HepG2 (cell line): ENCODE data around the gene NOTUM. TPM values are rescaled to one million over a fixed set of nuclear protein-coding genes. Genes with fewer than 3 reads are reported as not detected.

ENCODE experiments used
- ATM ChIP-seq: fragments of 450-650 bp; IDR thresholded peaks from 2 replicates; pipeline ENCODE4 v1.7.1; 2017; ENCODE audit warnings: mild to moderate bottlenecking, borderline replicate concordance
- CSRNP1 ChIP-seq: sonication (generic); formaldehyde crosslinking; IDR thresholded peaks from 2 replicates; pipeline ENCODE4 v1.8.1; 2023; ENCODE audit warnings: mild to moderate bottlenecking, missing genetic modification reagents
- EZH2 ChIP-seq: conservative IDR thresholded peaks from 2 replicates; pipeline ENCODE4 v1.6.1; 2012; ENCODE audit warnings: mild to moderate bottlenecking, low read depth, low read length, moderate library complexity
- FOXK1 ChIP-seq: sonication (generic); formaldehyde crosslinking; IDR thresholded peaks from 2 replicates; pipeline ENCODE4 v1.4.0; 2020; ENCODE audit warnings: low read depth, missing genetic modification reagents, borderline replicate concordance
- GFI1 ChIP-seq: sonication (generic); formaldehyde crosslinking; IDR thresholded peaks from 2 replicates; pipeline ENCODE4 v1.5.0; 2020; ENCODE audit warnings: missing genetic modification reagents, mild to moderate bottlenecking, borderline replicate concordance
- GRHL1 ChIP-seq: sonication (generic); formaldehyde crosslinking; conservative IDR thresholded peaks from 2 replicates; pipeline ENCODE4 v1.8.0; 2022; ENCODE audit warnings: missing genetic modification reagents
- HMG20A ChIP-seq: IDR thresholded peaks from 2 replicates; pipeline ENCODE4 v1.6.1; 2016; ENCODE audit warnings: borderline replicate concordance
- USF2 ChIP-seq, 2 experiments: sonication (generic) in 1 of 2; formaldehyde crosslinking in 1 of 2; IDR thresholded peaks; 2 replicates each; pipeline versions ENCODE4 v1.5.1 to v1.6.1; 2011 to 2020; ENCODE audit warnings: borderline replicate concordance in 1 of 2, low read depth in 1 of 2, low read length in 1 of 2, mild to moderate bottlenecking in 1 of 2, missing genetic modification reagents in 1 of 2, moderate library complexity in 1 of 2
- ZNF3 ChIP-seq: IDR thresholded peaks from 2 replicates; pipeline ENCODE4 v1.7.0; 2017; ENCODE audit warnings: inconsistent platforms
- ZNF333 ChIP-seq: sonication (generic); formaldehyde crosslinking; IDR thresholded peaks from 2 replicates; pipeline ENCODE4 v1.4.0; 2020; ENCODE audit warnings: mild to moderate bottlenecking, missing genetic modification reagents, borderline replicate concordance
- ZNF33A ChIP-seq: sonication (generic); formaldehyde crosslinking; IDR thresholded peaks from 2 replicates; pipeline ENCODE4 v1.5.1; 2020; ENCODE audit warnings: missing genetic modification reagents, mild to moderate bottlenecking, moderate library complexity, borderline replicate concordance
- ZNF704 ChIP-seq: sonication (generic); formaldehyde crosslinking; IDR thresholded peaks from 2 replicates; pipeline ENCODE4 v1.8.1; 2023; ENCODE audit warnings: mild to moderate bottlenecking, inconsistent platforms, moderate library complexity, missing genetic modification reagents, borderline replicate concordance
- polyA plus RNA-seq, 8 experiments: library from polyadenylated mRNA; depleted of rRNA in 3 of 8; stranded (reverse) in 7 of 8; unstranded in 1 of 8; fragments of >200 nt; fragmentation: Illumina TruSeq in 4 of 8; extraction: Trizol in 4 of 8; gene quantifications; 2 replicates each; pipeline versions ENCODE4 v1.2.1 to v1.2.3, GENCODE V29; 2011 to 2016; ENCODE audit warnings: low read depth in 4 of 8, missing spikeins in 1 of 8, mixed read lengths in 1 of 8; ENCODE audit not compliant: insufficient read depth in 1 of 8
- total RNA-seq, 5 experiments: library from RNA; depleted of rRNA; stranded (reverse); fragments of >200 nt; fragmentation: Illumina TruSeq; extraction: Trizol; gene quantifications; 2 replicates each; pipeline ENCODE4 v1.2.3, GENCODE V29; 2016; ENCODE audit warnings: low read depth in 1 of 5

NOTUM gene
- total and polyA plus RNA-seq, 2 of the 13 experiments (the other 11 are each of a cell fraction or from before 2014, with no cell fraction given): 150 to 160 TPM

GRCh38 chr17:81967533-81968395 is 6.8 kb upstream of the NOTUM start (continued):
- TF ChIP-seq USF2 (IDR thresholded peaks at IDR 0.05; ENCODE audit: low read depth, low read length): peak; percentile 93
- peak; percentile 95; the same call in 1 of the 2 replicates for TF ChIP-seq USF2 (CRISPR knock-in tag; IDR thresholded peaks at IDR 0.05; ENCODE audit: borderline replicate concordance)
- peak; percentile 86 for TF ChIP-seq HMG20A (CRISPR knock-in tag)
- 0 out of 2 replicates have a peak, but pooled peaks have one; percentile 17 for TF ChIP-seq GFI1
- TF ChIP-seq FOXK1 (CRISPR knock-in tag): peak; percentile 93; the same call in 1 of the 2 replicates
- no peak for TF ChIP-seq GRHL1 (CRISPR knock-in tag)
- TF ChIP-seq EZH2: no peak
- no peak for TF ChIP-seq ZNF333 (CRISPR knock-in tag)
- no peak for TF ChIP-seq ATM
- TF ChIP-seq ZNF704: no peak; the same call in 1 of the 2 replicates
- TF ChIP-seq ZNF33A (CRISPR knock-in tag): peak; percentile 36; the same call in 1 of the 2 replicates
- TF ChIP-seq ZNF3: no peak
- peak; percentile 55; the same call in 1 of the 2 replicates for TF ChIP-seq CSRNP1
